IMR-90 (cell line): ENCODE results near the gene EVI5. TPM values are rescaled to one million over a fixed set of nuclear protein-coding genes. Genes with fewer than 3 reads are reported as not detected.
"Not testable (repeated sequence)": the region's sequence is repeated elsewhere in the genome, so short reads cannot be mapped to it uniquely, and the experiment has no call there.

Experiments used
- ATAC-seq: fragments of 200-7000 bp; cut with Tn5 transposase; 2 replicates; pipeline ENCODE4 v1.9.1; 2020; ENCODE audit warnings: low read depth, mild to moderate bottlenecking, moderate library complexity
- BruUV-seq: library from RNA; stranded (reverse); fragments of 400-500 nt; replicated peaks from 2 replicates; lab custom pipeline; 2021; lab: Mats Ljungman, UMichigan
- CTCF ChIA-PET: fragments of 300-600 bp; formaldehyde crosslinking; extraction: SDS; loops from one replicate; lab custom pipeline; 2021; ENCODE audit warnings: antibody characterized with exemption; lab: Yijun Ruan, JAX
- POLR2A ChIA-PET: fragments of 300-600 bp; sonication (Branson Sonifier 250); formaldehyde crosslinking; loops from one replicate; lab custom pipeline; 2022; ENCODE audit warnings: antibody characterized with exemption; ENCODE audit not compliant: unreplicated experiment; lab: Charles Lee
- DNase-seq: peaks from one replicate; pipeline ENCODE4 v3.0.0; 2013
- H2AFZ ChIP-seq: replicated peaks from 2 replicates; pipeline ENCODE3; 2013; ENCODE audit warnings: low read length, mild to moderate bottlenecking; ENCODE audit not compliant: poor library complexity
- H2AK5ac ChIP-seq: 2 replicates; pipeline ENCODE4 v1.6.1; 2013; ENCODE audit warnings: low read depth, low read length, inconsistent platforms
- H2AK9ac ChIP-seq: replicated peaks from 2 replicates; pipeline ENCODE3; 2013; ENCODE audit warnings: mild to moderate bottlenecking, low read depth, low read length, moderate library complexity; ENCODE audit not compliant: poor library complexity
- H2BK120ac ChIP-seq: 2 replicates; pipeline ENCODE4 v1.6.1; 2013; ENCODE audit warnings: low read depth, low read length, inconsistent platforms
- H2BK15ac ChIP-seq: 3 replicates; pipeline ENCODE4 v1.6.1; 2013; ENCODE audit warnings: low read depth, low read length, inconsistent platforms
- H2BK20ac ChIP-seq: 2 replicates; pipeline ENCODE4 v1.6.1; 2013; ENCODE audit warnings: low read depth, mild to moderate bottlenecking, inconsistent platforms, low read length, moderate library complexity
- H2BK5ac ChIP-seq: 2 replicates; pipeline ENCODE4 v1.6.1; 2013; ENCODE audit warnings: mild to moderate bottlenecking, low read depth, low read length, inconsistent platforms; ENCODE audit not compliant: poor library complexity, severe bottlenecking
- H3K14ac ChIP-seq: replicated peaks from 2 replicates; pipeline ENCODE4 v1.6.1; 2013; ENCODE audit warnings: low read depth, low read length, inconsistent platforms
- H3K18ac ChIP-seq: 2 replicates; pipeline ENCODE4 v1.6.1; 2013; ENCODE audit warnings: low read depth, low read length, control low read depth
- H3K23ac ChIP-seq: 2 replicates; pipeline ENCODE4 v1.6.1; 2013; ENCODE audit warnings: low read depth, low read length, inconsistent platforms
- H3K27ac ChIP-seq: 2 replicates; pipeline ENCODE4 v1.5.1; 2013; ENCODE audit warnings: mild to moderate bottlenecking, control low read depth, low read length; ENCODE audit not compliant: insufficient read depth
- H3K27me3 ChIP-seq: 2 replicates; pipeline ENCODE4 v1.6.1; 2013; ENCODE audit warnings: low read length; ENCODE audit not compliant: control insufficient read depth, insufficient read depth
- H3K36me3 ChIP-seq: 2 replicates; pipeline ENCODE4 v1.6.1; 2013; ENCODE audit warnings: low read length, mixed read lengths; ENCODE audit not compliant: control insufficient read depth, insufficient read depth
- H3K4ac ChIP-seq: 2 replicates; pipeline ENCODE4 v1.6.1; 2013; ENCODE audit warnings: low read depth, low read length, inconsistent platforms
- H3K4me1 ChIP-seq: 2 replicates; pipeline ENCODE4 v1.6.1; 2013; ENCODE audit warnings: low read length, mixed read lengths; ENCODE audit not compliant: control insufficient read depth, insufficient read depth
- H3K4me2 ChIP-seq: 2 replicates; pipeline ENCODE4 v1.6.1; 2013; ENCODE audit warnings: low read depth, mild to moderate bottlenecking, control low read depth, low read length, moderate library complexity
- H3K4me3 ChIP-seq: 2 replicates; pipeline ENCODE4 v1.5.1; 2013; ENCODE audit warnings: low read depth, mild to moderate bottlenecking, control low read depth, low read length, moderate library complexity; ENCODE audit not compliant: insufficient read depth
- H3K56ac ChIP-seq: 2 replicates; pipeline ENCODE4 v1.6.1; 2013; ENCODE audit warnings: low read length, inconsistent platforms; ENCODE audit not compliant: insufficient read depth; ENCODE audit errors: extremely low read depth
- H3K79me1 ChIP-seq, 2 experiments: 2 replicates each; pipeline ENCODE4 v1.6.1; 2013; ENCODE audit warnings: low read length in 2 of 2, inconsistent platforms in 1 of 2, low read depth in 1 of 2
- H3K9ac ChIP-seq: 2 replicates; pipeline ENCODE4 v1.6.1; 2013; ENCODE audit warnings: low read depth, low read length, control low read depth
- H3K9me1 ChIP-seq: 2 replicates; pipeline ENCODE4 v1.6.1; 2013; ENCODE audit warnings: low read length, inconsistent platforms; ENCODE audit not compliant: insufficient read depth
- H3K9me3 ChIP-seq: 2 replicates; pipeline ENCODE4 v1.6.1; 2013; ENCODE audit warnings: low read length; ENCODE audit not compliant: control insufficient read depth, insufficient read depth
- H4K20me1 ChIP-seq: 2 replicates; pipeline ENCODE4 v1.6.1; 2013; ENCODE audit warnings: low read length, inconsistent platforms; ENCODE audit not compliant: insufficient read depth
- H4K5ac ChIP-seq: 2 replicates; pipeline ENCODE4 v1.6.1; 2013; ENCODE audit warnings: mild to moderate bottlenecking, low read depth, low read length, control low read depth
- H4K8ac ChIP-seq, 2 experiments: 2 replicates each; pipeline ENCODE4 v1.6.1; 2013; ENCODE audit warnings: low read depth in 2 of 2, low read length in 2 of 2, control low read depth in 1 of 2, inconsistent platforms in 1 of 2
- H4K91ac ChIP-seq: 2 replicates; pipeline ENCODE4 v1.6.1; 2013; ENCODE audit warnings: low read depth, low read length, inconsistent platforms; ENCODE audit not compliant: insufficient read depth
- CEBPB ChIP-seq: IDR thresholded peaks from 2 replicates; pipeline ENCODE4 v1.6.1; 2012; ENCODE audit warnings: low read depth, low read length, improper control_type of control experiment
- ELK1 ChIP-seq: fragments of 150-350 bp; IDR thresholded peaks from 2 replicates; pipeline ENCODE4 v1.6.1; 2016; ENCODE audit warnings: low read depth, mild to moderate bottlenecking, low read length, moderate library complexity, borderline replicate concordance
- RCOR1 ChIP-seq: IDR thresholded peaks from 2 replicates; pipeline ENCODE4 v1.6.1; 2012; ENCODE audit warnings: mild to moderate bottlenecking, low read length, improper control_type of control experiment; ENCODE audit not compliant: insufficient replicate concordance
- WGBS, 2 experiments: methylation state at CpG; one replicate each; pipeline versions ENCODE4 v1.1.5 to v1.1.7; 2013; ENCODE audit warnings: missing lambda C conversion rate in 2 of 2; ENCODE audit not compliant: insufficient read length in 1 of 2; ENCODE audit errors: extremely low coverage in 2 of 2; 5-methylcytosine and 5-hydroxymethylcytosine counted together
- dilution Hi-C: fragments of 300-500 bp; cut with HindIII; formaldehyde crosslinking; loops from one replicate; pipeline ENCODE4 v1.14.3; 2018; ENCODE audit warnings: low sequenced_read_pairs; ENCODE audit not compliant: unreplicated experiment
- in situ Hi-C: fragments of 300-500 bp; cut with MboI; formaldehyde crosslinking; loops from 3 replicates; pipeline ENCODE4 v1.14.3; 2019; ENCODE audit warnings: low sequenced_read_pairs, inconsistent platforms, mixed read lengths
- intact Hi-C: fragments of 100-400 bp; cut with micrococcal nuclease; formaldehyde crosslinking; loops from 2 replicates; pipeline ENCODE4 v1.10.0; 2022
- polyA plus RNA-seq, 3 experiments: library from polyadenylated mRNA; depleted of rRNA; stranded (reverse); fragments of >200 nt; gene quantifications; 2 replicates each; pipeline ENCODE4 v1.2.3, GENCODE V29; 2012; ENCODE audit warnings: low replicate concordance in 1 of 3
- total RNA-seq: library from RNA; depleted of rRNA; stranded (reverse); fragments of >200 nt; gene quantifications from 2 replicates; pipeline ENCODE4 v1.2.3, GENCODE V29; 2012

The EVI5 gene
- total and polyA plus RNA-seq, 2 of the 4 experiments (the other 2 are of a cell fraction), result 13.9 to 26.9 TPM

- Histone ChIP-seq H4K91ac (no peak overlapping the region), H3K9me1 (0 out of 2 replicates have a peak, but pooled peaks cover 3% of the 10 kb centered on the region), H3K4me1 (no peaks in the 10 kb centered on the region), H4K5ac (no peak overlapping the region), H3K4me2 (no peak overlapping the region), H4K20me1 (no peaks in the 10 kb centered on the region), H3K4ac (no peak overlapping the region), H3K23ac (no peak overlapping the region), H3K4me3 (no peak overlapping the region), H3K36me3 (peaks cover 11% of the 10 kb centered on the region), H3K18ac (no peak overlapping the region), H3K27me3 (no peaks in the 10 kb centered on the region), H3K14ac (no peak overlapping the region), H3K9ac (no peak overlapping the region), H4K8ac (no peak overlapping the region), H2AK5ac (no peak overlapping the region), H3K27ac (no peak overlapping the region), H2AK9ac (peak overlapping the region; percentile 33), H2BK20ac (no peak overlapping the region), H2BK5ac (no peak overlapping the region), H3K56ac (no peak overlapping the region), H2BK120ac (no peak overlapping the region), H2BK15ac (no peak overlapping the region), H3K9me3 (peaks cover 9% of the 10 kb centered on the region), H3K79me1 (peaks cover 4 to 6% of the 10 kb centered on the region in 2 experiments), H2AFZ (peak overlapping the region; percentile 23)
- no TSS peak for BruUV-seq
- no peak for ATAC-seq
- no peak for DNase-seq
- no CpG with 5 or more reads among the region's 4 CpGs for WGBS, 2 experiments
- intact Hi-C loops (no loop called here), in situ Hi-C loops (no loop called here), dilution Hi-C loops (no loop called here)
- CTCF ChIA-PET, result no interaction called here
- POLR2A ChIA-PET, result no interaction called here
- TF ChIP-seq CEBPB (no peak), RCOR1 (no peak), ELK1 (no peak)
These were observed 131.1 kb downstream of the EVI5 start for GRCh38 chr1:92653605-92654381.

GRCh38 chr1:92640686-92641085 is 144.2 kb downstream of the EVI5 start:
- H2BK15ac ChIP-seq, H3K9me1 ChIP-seq, intact Hi-C loops, H4K5ac ChIP-seq, H4K91ac ChIP-seq, DNase-seq, H4K8ac ChIP-seq, H2BK5ac ChIP-seq, H3K27me3 ChIP-seq, H2AK5ac ChIP-seq, H2BK20ac ChIP-seq, POLR2A ChIA-PET, H3K4me2 ChIP-seq, H3K79me1 ChIP-seq, H3K23ac ChIP-seq, H4K20me1 ChIP-seq, H3K4ac ChIP-seq, H3K56ac ChIP-seq, BruUV-seq, H2AFZ ChIP-seq, H3K9ac ChIP-seq, H3K4me3 ChIP-seq, H3K14ac ChIP-seq, H3K36me3 ChIP-seq, H3K4me1 ChIP-seq, H3K27ac ChIP-seq, H3K9me3 ChIP-seq, H3K18ac ChIP-seq, CTCF ChIA-PET, H2BK120ac ChIP-seq, H2AK9ac ChIP-seq, ATAC-seq, dilution Hi-C loops, in situ Hi-C loops: not testable (repeated sequence)
- no CpG with 5 or more reads among the region's 3 CpGs for WGBS, 2 experiments
